HG02852 (cell line): ENCODE results near the gene CENPQ.

Source experiments
- ATAC-seq: cut with Tn5 transposase; IDR thresholded peaks from one replicate; pipeline ENCODE4 v1.9.1; 2021; ENCODE audit warnings: mild to moderate bottlenecking, moderate library complexity; ENCODE audit not compliant: unreplicated experiment

The CENPQ gene

DNA sequence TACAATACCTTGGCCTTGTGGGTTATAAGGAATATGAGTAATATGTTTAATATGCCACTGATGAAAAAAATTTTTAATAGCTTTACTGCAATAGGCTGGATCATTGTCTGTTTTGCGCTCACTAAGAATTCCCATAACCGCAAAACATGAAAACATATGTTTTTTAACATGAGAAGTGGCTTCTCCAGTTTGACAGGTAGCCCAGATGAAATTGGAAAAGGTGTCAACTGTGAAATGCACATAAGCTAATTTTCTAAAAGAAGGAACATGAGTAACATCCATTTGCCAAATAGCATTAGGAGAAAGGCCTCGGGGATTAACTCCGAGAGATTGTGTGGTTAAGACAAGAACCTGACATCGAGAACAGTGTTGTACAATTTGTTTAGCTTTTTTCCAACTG, 41.5 kb downstream of the CENPQ start:
- ATAC-seq: no peak

DNA sequence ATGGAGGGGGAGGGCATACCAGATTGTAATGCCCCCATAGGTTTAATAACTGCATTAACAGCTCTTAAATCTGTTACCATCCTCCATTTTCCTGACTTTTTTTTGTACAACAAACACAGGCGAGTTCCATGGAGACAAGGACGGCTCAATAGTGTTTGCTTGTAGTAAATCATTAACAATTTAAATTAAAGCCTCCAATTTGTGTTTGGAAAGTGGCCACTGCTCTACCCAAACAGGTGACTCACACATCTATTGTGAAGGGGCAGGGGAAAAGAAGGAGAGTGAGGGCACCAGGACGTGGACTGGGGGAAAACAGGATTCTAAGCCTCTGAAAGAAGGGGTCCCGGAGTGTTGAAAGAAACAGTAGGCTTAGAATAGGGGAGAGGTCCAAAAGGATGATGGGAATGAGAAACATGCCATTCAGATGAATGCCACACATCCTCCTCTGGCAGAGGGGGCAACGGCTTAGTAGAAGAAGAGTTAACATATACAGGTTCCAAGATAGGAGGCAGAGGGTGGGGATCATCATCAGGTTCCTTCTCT, 43.5 kb downstream of the CENPQ start:
- no peak for ATAC-seq

- no peak for ATAC-seq
Measured at GRCh38 chr6:49509342-49509741, 46.2 kb downstream of the CENPQ start.

GRCh38 chr6:49513153-49513989, 50.2 kb downstream of the CENPQ start:
- ATAC-seq: no peak

DNA sequence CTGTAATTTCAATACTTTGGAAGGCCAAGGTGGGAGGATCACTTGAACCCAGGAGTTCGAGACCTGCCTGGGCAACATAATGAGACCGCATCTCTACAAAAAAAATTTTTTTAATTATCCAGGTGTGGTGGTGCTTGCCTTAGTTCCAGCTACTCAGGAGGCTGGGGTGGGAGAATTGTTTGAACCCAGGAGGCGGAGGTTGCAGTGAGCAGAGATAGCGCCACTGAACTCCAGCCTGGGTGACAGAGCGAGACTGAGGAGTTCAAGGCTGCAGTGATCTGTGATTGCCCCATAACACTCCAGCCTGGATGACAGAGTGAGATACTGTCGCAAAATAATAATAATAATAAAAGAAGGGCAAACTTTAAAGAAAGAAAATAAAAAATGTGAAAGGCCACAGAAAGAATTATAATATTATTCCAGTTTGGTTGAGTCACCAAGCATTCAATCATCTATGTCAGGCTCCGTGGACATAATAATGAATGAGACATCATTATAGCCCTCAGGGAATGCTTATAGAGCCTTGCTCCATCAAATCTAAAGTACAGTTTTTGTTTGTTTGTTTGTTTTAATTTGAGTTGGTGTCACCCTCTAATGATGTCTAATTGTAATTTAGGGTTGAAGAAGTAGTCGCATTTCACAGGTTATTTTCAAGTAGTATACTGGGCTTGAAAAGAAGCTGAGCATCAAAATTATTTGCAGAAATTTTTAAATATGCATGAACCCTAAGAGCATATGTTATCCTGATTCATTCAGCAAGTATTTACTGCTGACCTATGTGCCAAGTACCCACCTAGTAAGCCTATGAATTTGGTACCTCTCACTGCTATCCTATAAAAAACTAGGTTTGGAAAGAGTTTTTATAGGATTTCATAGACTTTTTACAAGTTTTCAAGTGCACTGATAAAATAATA, 51.7 kb downstream of the CENPQ start:
- no peak for ATAC-seq

DNA sequence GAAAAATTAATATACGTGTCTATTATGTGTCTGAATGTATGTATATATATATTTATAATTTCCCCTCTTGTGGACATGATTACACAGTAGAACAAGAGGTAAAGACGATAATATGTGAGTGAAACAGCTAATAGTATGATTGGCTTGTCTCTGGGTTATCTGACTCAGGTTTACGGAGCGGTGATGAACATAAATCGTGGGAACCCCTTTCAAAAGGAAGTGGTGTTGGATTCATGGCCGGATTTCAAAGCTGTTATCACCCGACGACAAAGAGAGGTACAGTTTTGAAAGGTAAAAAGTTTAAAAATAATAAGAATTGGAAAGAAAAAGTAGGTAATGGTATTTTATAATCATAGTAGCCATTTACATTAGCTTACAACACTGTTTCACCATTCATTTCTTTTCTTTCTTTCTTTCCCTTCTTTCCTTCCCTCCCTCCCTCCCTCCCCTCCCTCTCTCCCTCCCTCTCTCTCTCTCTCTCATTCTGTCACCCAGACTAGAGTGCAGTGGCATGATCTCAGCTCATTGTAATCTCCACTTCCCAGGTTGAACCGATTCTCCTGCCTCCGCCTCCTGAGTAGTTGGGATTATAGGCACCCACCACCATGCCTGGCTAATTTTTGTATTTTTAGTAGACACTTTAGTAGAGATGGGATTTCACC, 52.4 kb downstream of the CENPQ start:
- no peak for ATAC-seq

- ATAC-seq: no peak
Measured at GRCh38 chr6:49516147-49516505, 53.0 kb downstream of the CENPQ start.

- ATAC-seq: no peak
Measured at GRCh38 chr6:49517919-49518318, 54.7 kb downstream of the CENPQ start.

- peak; percentile 71 for ATAC-seq
Measured at GRCh38 chr6:49519660-49520059, 56.5 kb downstream of the CENPQ start.

- no peak for ATAC-seq
Measured at GRCh38 chr6:49522710-49523593, 59.8 kb downstream of the CENPQ start.

GRCh38 chr6:49523901-49524300, 60.7 kb downstream of the CENPQ start:
- ATAC-seq: no peak

- no peak for ATAC-seq
Measured at GRCh38 chr6:49524541-49524940, 61.4 kb downstream of the CENPQ start.

GRCh38 chr6:49526598-49526997, 63.4 kb downstream of the CENPQ start:
- ATAC-seq: no peak

GRCh38 chr6:49527320-49527719, 64.2 kb downstream of the CENPQ start:
- no peak for ATAC-seq

DNA sequence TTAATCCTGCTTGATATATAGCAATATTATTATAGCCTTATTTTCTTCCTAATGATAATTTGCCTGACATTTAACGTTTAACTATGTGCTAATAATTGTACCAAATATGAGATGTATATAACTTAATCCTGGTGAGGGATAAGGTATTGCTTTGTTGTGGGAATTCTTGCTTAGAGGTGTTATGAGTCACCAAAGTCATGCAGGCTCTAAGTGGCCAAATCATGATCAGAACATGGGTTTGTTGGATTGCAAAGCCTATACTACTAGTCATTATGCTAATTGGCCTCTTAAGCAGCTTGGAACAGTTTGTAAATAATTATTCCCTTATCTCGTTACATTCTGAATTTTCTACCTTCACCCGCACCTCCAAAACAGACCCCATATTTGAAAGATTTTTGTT, 65.4 kb downstream of the CENPQ start:
- no peak for ATAC-seq

DNA sequence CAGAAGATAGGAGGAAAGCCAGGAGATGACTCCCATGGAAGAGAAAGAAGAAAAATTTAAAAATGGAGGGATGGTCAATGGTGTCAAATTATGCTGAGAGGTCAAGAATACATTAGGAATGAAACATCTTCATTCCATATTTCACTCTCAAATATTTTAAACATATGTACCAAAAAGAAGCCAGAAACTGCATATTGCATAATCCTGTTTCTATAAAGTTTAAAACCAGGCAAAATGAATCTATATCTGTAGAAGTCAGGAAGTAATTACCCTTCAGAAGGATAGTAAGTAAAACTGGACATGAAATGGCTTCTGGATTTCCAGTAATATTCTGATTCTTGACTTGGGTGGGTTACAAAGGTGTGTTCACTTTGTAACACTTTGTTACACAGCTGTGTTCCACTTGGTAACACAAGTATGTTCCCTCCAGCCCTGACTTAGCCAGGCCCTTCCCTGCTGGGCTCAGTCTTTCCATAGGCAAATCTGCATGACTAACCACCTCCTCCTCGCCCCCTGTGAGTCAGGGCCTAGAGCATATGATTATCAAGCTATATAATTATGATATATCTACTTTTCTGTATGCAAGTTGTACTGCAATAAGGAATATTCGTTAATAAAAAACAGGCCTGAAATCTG, 67.1 kb downstream of the CENPQ start:
- ATAC-seq: no peak

DNA sequence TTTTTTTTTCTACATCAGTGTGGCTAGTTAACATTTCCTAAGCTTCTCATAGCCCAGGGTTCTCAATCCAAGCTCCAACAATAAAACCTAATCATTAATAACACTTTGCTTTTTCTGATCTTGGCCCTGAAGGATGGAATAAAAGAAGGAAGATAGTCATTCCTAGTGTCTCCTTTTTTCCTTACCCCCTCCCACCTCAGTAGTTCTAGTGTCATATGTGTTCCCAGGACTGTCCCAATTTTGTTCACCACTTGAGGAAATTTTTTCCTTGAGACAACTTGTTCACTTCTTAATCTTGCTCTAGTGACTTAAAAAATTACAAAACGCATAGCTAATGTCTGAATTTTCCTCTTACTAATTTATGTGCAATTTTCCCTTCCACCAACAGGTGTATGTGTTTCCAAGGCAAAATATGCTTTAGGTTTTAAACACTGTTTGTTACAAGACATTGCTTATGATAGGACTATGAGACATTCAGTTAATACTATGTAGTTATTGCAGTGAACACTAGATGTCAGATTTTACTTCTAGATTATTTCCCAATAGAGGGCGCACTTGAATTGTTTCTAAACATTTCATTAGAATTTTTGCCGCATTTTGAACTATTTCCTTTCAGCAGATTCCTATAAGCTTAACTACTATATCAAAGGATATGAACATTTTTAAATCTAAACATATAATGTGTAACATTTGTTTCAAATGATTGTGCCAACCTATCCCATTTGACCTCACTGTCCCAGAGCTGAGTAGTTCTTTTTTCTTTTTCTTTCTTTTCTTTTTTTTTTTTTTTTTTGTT, 68.8 kb downstream of the CENPQ start:
- ATAC-seq: peak; percentile 87

- no peak for ATAC-seq
Measured at GRCh38 chr6:49535795-49536194, 72.6 kb downstream of the CENPQ start.

DNA sequence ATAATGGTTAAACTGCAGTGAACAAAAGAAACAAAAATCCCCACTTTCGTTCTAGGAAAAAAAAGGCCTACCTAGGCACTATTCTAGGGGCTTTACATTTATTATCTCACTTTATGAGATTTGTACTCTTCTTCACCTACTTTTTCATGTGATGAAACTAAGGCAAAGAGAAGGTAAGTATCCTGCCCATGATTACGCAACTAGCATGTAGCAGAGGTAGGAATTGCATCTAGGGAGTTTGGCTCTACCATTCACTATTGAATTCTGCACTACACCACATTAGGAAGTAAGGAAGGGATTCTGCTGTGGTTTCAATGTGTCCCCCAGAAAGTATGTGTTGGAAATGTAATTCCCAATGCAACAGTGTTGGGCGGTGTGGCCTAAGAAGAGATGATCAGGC, 75.9 kb downstream of the CENPQ start:
- ATAC-seq: no peak
